HG03469 (cell line): ENCODE data around the gene MALT1.
"Not testable (repeated sequence)": the region's sequence is repeated elsewhere in the genome, so short reads cannot be mapped to it uniquely, and the experiment has no call there.

Source experiments
- ATAC-seq: cut with Tn5 transposase; IDR thresholded peaks from one replicate; pipeline ENCODE4 v1.9.1; 2021; ENCODE audit warnings: mild to moderate bottlenecking, moderate library complexity, moderate number of reproducible peaks; ENCODE audit not compliant: unreplicated experiment

Gene MALT1

GRCh38 chr18:58770601-58771000 lies 99.3 kb downstream of the MALT1 start:
- ATAC-seq, result no peak

DNA sequence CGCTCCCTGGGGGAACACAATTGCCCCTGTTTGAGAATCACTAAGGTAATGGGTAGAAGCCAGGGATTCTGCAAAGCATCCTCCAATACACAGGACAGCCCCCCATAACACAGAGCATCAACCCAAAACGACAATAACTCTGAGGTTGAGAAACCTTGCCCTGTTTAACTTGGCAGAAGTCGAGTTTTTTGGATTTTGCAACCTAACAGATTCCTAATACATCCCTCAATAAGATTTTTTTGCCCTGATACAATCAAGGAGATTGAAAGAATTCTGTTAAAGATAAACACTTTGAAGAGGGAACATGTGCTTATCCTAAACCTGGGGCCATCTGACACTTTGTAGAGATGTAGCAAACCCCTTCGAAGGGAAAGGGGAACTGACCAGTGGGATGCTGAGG lies 100.9 kb downstream of the MALT1 start:
- ATAC-seq, result no peak

- no peak for ATAC-seq
These were observed 104.8 kb downstream of the MALT1 start for GRCh38 chr18:58776084-58776483.

DNA sequence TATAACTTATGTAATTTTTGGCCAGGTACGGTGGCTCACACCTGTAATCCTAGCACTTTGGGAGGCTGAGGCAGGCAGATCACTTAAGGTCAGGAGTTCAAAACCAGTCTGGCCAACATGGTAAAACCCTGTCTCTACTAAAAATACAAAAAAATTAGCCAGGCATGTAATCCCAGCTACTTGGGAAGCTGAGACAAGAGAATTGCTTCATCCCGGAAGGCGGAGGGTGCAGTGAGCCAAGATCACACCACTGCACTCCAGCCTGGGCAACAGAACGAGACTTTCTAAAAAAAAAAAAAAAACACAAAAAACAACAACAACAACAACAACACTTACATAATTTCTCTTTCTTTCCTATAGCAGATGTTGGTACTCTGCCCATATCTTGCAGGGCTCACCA lies 105.3 kb downstream of the MALT1 start:
- not testable (repeated sequence) for ATAC-seq

DNA sequence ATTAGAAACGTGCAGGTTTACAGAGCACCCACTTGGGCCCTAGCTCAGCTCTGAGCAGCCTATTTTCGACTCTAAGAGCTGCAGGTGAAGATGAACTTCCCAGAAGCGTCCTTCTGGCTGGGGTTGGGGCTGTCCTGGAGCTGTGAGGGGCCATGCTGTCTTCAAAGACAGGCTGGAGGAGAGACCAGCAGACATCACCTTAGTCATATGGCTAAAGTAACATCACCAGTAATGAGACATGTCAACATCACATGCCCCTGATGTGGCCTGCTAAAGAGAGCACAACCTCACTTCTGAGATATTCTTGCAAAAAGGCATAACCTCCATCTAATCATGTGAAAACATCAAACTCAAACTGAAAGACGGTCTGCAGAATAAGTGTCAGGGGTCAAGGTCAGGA lies 106.2 kb downstream of the MALT1 start:
- ATAC-seq, result no peak

DNA sequence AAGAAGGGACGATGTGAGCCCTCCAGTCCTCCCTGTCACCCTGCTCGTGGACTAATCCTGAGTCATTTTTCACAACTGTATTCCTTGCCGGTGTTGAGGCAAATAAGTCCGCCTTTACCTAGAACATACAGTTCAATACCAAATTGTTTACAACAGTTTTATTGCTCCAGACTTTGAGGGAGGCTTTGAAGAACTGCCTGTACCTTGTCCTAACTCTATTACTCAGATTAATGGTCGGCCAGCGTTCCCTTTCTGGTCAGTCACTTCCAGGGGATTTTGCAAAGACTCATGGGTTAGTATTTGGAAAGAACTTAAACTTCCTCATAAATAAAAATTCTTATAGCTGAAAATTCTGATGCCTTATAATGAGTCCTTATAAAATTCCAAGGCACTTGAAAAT lies 108.3 kb downstream of the MALT1 start:
- no peak for ATAC-seq

DNA sequence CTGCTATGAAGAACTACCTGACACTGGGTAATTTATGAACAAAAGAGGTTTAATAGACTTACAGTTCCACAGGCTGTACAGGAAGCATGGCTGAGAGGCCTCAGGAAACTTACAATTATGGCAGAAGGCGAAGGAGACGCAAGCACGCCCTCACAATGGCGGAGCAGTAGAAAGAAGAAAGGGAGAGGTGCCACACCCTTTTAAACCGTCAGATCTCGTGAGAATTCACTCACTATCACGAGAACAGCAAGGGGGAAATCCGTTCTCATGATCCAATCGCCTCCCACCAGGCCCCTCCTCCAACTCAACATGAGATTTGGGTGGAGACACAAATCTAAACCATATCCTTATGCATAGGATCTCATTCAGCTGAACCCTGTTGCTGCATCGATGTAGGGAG lies 108.8 kb downstream of the MALT1 start:
- ATAC-seq, result no peak

DNA sequence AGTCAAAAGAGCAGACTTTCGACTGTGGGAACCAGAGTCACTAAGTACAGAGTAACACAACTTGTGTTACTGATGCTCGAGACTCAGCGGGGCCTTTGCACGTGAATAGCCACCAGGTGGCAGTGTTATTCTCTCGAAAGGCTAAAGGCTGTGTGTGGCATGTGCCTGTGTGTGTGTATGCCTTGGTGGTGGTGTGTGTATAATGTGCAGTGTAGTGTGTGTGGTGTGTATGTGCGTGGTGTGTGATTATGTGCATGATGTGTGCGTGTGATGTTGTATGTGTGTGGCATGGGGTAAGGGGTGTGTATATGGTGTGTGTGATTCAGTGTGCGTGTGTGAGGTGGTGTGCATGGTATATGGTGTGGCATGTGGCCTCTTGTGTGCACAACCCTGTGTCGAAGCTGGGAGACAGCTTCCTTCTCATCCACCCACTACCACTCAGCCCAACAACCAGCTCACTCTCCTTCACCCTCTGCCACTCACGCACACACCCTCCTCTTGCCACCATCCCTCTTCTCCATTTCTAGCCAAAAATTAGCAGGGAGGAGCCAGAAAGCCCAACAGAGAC lies 110.4 kb downstream of the MALT1 start:
- ATAC-seq, result no peak

DNA sequence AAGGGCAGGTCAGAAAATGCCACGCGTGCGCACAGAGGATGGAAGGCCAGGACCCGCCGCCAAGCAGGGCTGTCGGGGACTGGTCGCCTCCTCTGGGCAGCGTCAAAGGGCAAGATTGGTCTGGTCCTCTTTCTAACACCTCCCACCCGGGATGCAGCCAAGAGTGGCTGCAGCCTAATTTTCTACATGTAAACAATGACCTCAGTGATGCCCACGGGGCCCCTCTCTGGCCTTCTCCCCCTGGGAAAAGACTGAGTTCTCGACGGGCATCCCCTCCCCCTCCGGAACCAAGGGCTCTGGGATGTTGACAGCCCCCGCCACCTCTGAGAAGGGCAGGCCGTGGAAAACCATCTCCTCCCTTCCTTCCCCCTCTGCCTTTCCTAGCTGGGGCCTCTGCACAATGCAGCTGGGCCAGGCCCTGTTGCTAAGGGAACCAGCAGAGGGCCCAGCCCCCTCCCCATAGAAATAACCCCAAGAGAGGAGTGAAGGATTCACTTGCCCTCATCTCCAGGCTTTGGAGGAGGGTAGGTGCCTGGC lies 113.4 kb downstream of the MALT1 start:
- ATAC-seq, result no peak

DNA sequence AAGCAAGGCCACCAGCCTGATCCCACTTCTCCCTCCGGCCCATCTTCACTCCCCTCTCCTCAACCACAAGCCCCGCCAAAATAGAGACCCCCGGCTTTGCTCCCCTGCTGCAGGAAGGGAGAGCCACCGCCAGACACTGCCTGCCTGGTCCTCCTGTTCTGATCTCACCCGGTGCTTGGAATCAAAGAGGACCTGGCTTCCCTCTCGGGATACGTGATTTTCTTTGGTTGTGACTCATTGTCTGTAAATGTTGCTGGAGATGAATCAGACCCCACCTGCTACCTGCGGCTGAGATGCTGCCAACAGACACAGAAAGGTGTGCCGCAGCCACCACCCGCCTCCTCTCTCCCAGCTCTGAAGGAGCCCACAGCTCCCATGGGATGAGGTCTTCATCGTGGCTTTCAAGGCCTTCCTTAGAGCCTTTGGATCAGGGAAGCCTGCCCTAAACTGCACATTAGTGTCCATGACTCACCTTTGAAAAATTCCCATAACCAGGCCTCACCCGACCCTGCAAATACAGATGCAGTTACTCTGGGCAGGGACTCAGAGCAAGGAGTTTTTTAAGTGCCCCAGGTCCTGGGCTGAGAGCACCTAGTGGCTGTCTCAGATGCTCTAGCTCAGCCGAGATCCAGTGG lies 114.0 kb downstream of the MALT1 start:
- no peak for ATAC-seq

DNA sequence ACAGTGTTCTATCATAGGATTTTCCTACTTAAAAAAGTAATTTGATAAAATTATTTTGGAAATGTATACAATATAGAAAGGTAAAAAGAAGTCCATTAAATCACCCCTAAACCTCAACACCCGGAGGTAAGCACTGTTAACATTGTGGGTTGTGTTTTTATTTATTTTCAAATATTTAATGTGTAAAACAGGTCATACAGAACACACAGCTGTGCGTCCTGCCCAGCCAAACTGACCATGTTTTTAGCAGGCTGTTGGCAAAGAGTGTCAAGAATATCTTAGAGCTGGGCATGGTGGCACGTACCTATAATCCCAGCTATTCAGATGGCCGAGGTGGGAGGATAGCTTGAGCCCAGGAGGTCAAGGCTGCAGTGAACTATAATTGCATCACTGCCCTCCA lies 114.6 kb downstream of the MALT1 start:
- ATAC-seq, result no peak

DNA sequence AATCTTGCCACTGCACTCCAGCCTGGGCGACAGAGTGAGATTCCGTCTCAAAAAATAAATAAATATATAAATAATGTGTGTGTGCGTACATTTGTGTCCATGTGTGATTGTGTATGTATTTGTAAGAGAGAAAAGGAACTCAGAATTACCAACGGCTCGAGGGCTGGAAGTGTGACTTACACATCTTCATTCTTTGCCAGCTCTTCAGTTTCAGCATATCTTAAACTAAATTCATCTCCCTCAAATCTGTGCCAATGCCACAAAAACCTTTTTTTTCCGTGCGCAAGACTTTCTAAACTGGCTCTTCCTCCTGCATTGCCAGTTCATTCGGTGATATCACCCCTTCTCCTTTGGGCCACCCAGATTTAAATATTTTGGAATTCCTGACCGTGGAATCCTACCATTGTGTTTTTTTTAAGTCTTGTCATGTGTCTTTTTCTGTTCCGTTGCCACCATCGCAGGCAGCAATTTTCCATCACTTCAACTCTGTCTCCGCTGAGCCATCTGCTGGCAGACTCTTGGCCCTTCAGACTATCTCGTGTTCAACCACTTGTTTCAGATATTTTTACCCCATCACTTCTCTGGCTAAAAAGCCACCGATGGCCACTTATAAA lies 116.4 kb downstream of the MALT1 start:
- no peak for ATAC-seq

GRCh38 chr18:58788470-58788869 lies 117.2 kb downstream of the MALT1 start:
- no peak for ATAC-seq

DNA sequence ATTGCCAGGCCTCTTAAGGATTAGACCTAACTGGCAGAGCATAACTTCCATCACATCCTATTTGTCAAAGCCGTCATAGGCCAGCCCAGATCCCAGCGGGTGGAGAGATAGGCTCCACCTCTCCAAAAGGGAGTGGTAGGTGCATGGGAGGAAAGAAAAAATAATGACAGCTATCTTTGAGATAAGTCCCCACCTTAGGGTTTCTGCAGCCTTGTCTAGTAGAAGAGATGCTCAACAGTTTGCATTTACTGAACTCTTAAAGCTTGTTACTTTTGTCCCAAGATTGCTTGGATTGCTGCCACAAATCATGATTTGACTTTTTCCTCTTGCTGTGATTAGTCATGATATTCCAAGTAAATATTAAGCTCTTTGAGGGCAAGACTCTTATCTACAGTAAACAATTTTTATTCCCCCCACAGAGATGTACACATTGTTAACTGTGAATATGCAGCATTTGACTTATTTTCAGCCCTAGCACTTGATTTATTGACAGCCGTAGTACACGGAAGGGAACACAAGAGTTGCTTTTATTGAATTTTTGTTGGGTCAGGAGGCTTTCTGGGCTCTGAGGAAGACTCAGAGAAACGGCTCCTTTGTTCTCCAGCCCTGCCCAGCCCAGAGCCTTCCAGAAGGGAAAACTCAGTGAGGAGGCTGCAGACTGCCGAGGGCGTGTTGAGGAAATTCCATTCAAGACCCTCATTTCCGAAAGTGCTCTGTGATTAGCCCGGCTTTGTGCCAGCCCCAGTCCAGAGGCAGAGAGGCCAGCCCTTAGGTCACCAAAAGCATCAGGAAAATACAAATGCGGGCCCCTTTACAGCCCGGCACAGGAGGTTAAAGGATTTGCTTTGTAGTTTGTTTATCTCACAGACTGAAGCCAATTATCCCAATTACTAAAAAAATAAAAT lies 118.0 kb downstream of the MALT1 start:
- ATAC-seq, result no peak

DNA sequence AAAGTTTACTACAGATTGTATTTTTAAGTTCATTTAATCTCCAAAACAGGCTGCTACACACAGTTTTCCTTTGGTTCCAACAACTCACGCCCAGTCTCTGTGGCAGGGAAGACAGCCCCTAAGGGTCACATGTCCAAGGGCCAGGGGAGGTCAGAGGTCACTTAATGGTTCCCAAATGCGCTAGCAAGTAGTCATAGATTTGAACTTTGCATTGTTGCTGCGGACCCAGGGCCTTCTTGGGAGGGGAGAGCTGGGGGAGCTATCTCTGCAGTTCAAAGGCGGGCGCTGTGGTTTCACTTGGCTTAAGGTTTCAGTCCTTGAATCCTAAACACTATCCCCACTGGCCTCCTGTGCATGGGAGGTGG lies 118.6 kb downstream of the MALT1 start:
- no peak for ATAC-seq

GRCh38 chr18:58792086-58792485 lies 120.8 kb downstream of the MALT1 start:
- ATAC-seq, result peak; percentile 63

DNA sequence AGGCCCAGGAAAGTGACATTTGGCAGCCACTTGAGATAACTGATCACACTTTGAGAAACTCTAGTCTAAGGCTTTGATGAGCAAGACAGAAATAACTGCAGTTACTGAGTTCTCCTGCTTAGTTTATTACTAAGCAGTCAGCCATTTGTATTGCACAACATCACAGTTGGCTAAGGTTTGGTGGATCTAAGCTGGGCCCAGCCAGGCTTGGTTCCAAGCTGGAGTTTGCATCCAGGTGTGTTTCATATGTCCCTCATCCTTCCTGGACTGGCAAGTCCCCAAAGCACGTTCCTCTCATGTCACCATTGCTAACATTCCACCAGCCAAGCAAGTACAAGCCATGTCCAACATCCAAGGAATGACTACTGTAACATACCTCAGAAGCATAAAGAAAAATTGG lies 122.1 kb downstream of the MALT1 start:
- no peak for ATAC-seq

DNA sequence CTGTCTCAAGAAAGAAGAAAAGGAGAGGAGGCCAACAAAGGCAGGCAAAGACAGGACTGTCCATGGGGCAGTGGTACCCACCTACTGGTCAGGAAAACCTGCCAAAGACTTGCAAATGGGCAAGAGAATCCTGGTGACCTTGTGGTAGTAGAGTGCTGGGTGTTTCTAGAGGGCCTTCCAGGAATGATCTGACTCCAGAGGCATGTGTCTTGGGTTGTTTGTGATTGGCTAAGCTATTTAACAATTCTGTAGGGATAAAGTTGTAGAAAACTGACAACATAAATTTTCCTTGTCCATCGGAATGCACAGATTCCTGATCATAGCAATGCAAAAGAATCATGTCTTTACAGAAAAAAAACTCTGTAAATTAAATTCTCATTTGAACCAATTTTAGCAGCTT lies 125.0 kb downstream of the MALT1 start:
- ATAC-seq, result no peak

DNA sequence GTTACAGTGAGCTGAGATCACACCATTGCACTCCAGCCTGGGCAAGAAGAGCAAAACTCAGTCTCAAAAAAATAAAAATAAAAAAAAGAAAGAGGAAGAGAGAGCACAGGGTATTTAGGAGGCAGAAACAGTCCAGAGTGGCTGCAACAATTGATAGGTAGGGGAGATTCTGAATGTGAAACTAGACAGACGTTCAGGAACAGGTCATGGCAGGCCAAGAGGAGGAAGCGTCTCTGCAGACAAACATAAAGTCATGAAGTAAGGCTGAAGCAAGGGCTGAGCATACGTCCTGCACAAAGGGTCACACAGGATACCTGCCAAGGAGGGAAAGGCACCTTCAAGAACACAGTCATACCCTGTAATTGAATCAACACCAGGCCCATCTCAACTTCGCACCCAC lies 129.3 kb downstream of the MALT1 start:
- ATAC-seq, result peak; percentile 73

DNA sequence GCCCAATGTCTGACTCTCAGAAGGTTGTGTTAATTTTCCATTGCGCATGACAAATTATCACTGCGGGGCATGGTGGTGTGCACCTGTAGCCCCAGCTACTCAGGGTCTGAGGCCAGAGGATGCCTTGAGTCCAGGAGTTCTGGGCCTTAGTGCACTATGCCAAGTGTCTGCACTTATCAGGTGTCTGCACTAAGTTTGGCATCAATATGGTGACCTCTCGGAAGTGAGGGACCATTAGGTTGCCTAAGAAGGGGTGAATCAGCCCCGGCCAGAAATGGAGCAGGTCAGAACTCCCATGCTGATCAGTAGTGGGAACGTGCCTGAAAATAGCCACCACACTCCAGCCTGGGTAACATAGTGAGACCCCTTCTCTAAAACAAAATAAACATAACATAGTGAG lies 131.7 kb downstream of the MALT1 start:
- ATAC-seq, result no peak

DNA sequence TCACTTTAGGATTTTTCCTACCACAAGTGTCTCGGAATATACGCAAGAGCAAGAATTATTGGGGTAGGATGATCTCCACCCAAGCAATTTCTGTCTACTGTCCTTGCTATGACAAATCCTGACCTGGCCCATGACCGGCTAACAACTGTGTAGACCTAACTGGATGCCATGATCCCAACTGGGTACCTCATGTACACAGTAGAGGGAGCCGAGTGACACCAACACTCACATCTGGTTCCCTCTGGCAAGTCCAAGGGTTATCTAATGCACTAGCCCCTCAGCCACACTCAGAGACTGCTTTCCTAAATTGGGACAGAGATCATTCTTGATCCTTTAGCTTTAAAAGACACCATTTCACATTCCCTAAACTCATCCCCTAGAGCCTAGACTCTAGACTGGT lies 132.7 kb downstream of the MALT1 start:
- no peak for ATAC-seq
